K562 (cell line): ENCODE data around the gene ADGRF5. TPM values are rescaled to one million over a fixed set of nuclear protein-coding genes. Genes with fewer than 3 reads are reported as not detected.

Experiments used
- CUX1 ChIP-seq: fragments of 200-800 bp; sonication (Bioruptor generic); IDR thresholded peaks from 2 replicates; pipeline ENCODE4 v1.6.1; 2016; ENCODE audit warnings: missing genetic modification characterization, missing compliant biosample characterization
- E2F4 ChIP-seq: sonication (generic); formaldehyde crosslinking; IDR thresholded peaks from 2 replicates; pipeline ENCODE4 v1.8.0; 2022; ENCODE audit warnings: mild to moderate bottlenecking, low read depth, missing genetic modification reagents
- GABPB2 ChIP-seq: fragments of 250-450 bp; sonication (Bioruptor Pico); conservative IDR thresholded peaks from 2 replicates; pipeline ENCODE4 v1.5.1; 2021; ENCODE audit warnings: mild to moderate bottlenecking
- polyA plus RNA-seq, 8 experiments: library from polyadenylated mRNA; depleted of rRNA in 4 of 8; stranded (reverse) in 5 of 8; unstranded in 3 of 8; fragments of >200 nt; fragmentation: Nextera tagmentation in 2 of 8; fragmentation: Illumina TruSeq in 1 of 8; extraction: Ambion mirVana in 2 of 8; extraction: Trizol in 1 of 8; gene quantifications; 2 replicates each; pipeline versions ENCODE4 v1.2.1 to v1.2.3, GENCODE V29; 2011 to 2014; ENCODE audit warnings: inconsistent platforms in 1 of 8, missing spikeins in 1 of 8
- total RNA-seq, 7 experiments: library from RNA; depleted of rRNA in 6 of 7; stranded (reverse); fragments of >200 nt in 6 of 7; fragmentation: Illumina TruSeq in 2 of 7; extraction: Trizol in 2 of 7; gene quantifications; 2 replicates each; pipeline versions ENCODE4 v1.2.1 to v1.2.3, GENCODE V29; 2011 to 2021; ENCODE audit warnings: low replicate concordance in 1 of 7

Gene ADGRF5
- total and polyA plus RNA-seq, 9 of the 15 experiments (the other 6 are each of a cell fraction or from before 2014, with no cell fraction given), result 0.07 TPM; not detected in 8

- TF ChIP-seq CUX1 (CRISPR knock-in tag) (no peak), GABPB2 (CRISPR knock-in tag) (no peak), E2F4 (CRISPR knock-in tag) (no peak)
Measured at GRCh38 chr6:46953921-46954320, 32.2 kb upstream of the ADGRF5 start (continued).
